AG04449 (cell line): ENCODE data around the gene ACYP2.
"Not testable (repeated sequence)": the region's sequence is repeated elsewhere in the genome, so short reads cannot be mapped to it uniquely, and the experiment has no call there.

Experiments
- CTCF ChIA-PET: fragments of 350-600 bp; formaldehyde crosslinking; extraction: SDS; loops from one replicate; lab custom pipeline; 2021; ENCODE audit warnings: antibody characterized with exemption; lab: Yijun Ruan, JAX
- POLR2A ChIA-PET: fragments of 400-600, 350-600 bp; formaldehyde crosslinking; extraction: SDS; loops from one replicate; lab custom pipeline; 2020; ENCODE audit warnings: antibody characterized with exemption, inconsistent platforms; lab: Yijun Ruan, JAX
- DNase-seq: peaks from one replicate; pipeline ENCODE4 v3.0.0-alpha.2; 2010; ENCODE audit warnings: low read depth, low spot score
- H3K4me3 ChIP-seq: 2 replicates; pipeline ENCODE4 v1.5.1; 2011; ENCODE audit warnings: low read depth, mild to moderate bottlenecking, control low read depth, low read length
- CTCF ChIP-seq: IDR thresholded peaks from one replicate; pipeline ENCODE4 v1.5.1; 2011; ENCODE audit warnings: mild to moderate bottlenecking, moderate library complexity, low read length, control low read depth, inconsistent platforms; ENCODE audit not compliant: insufficient read depth; ENCODE audit errors: missing control alignments

The ACYP2 gene

GRCh38 chr2:54114936-54115283, 505 bp upstream of the ACYP2 start:
- TF ChIP-seq CTCF, result no peak
- peak overlapping the region; percentile 81 for H3K4me3 ChIP-seq
- no peak for DNase-seq
- ChIA-PET POLR2A (interaction anchor here (0.6 to 1.6 kb wide), 2 partner anchors 8 to 11 kb away, joined by 3 to 7 read pairs; no protein-coding TSS in a partner anchor), CTCF (interaction anchor here (1.0 to 3.9 kb wide), 2 partner anchors 11 to 590 kb away, joined by 4 to 35 read pairs; no protein-coding TSS in a partner anchor)

- POLR2A ChIA-PET, DNase-seq, H3K4me3 ChIP-seq: not testable (repeated sequence)
- CTCF ChIA-PET, result interaction anchor here (0.9 to 3.9 kb wide), 3 partner anchors 12 to 588 kb away, joined by 3 to 35 read pairs (median 10); no protein-coding TSS in a partner anchor
Measured at GRCh38 chr2:54116598-54116997, 1.2 kb downstream of the ACYP2 start.

- POLR2A ChIA-PET, result no interaction called here
- no peak for DNase-seq
- TF ChIP-seq CTCF, result no peak
- no peak overlapping the region for H3K4me3 ChIP-seq
- CTCF ChIA-PET, result interaction anchor here (1.0 to 1.7 kb wide), 5 partner anchors 14 to 584 kb away, joined by 3 to 9 read pairs (median 3); no protein-coding TSS in a partner anchor
Measured at GRCh38 chr2:54120950-54121349, 5.5 kb downstream of the ACYP2 start.

GRCh38 chr2:54122171-54122935, 6.9 kb downstream of the ACYP2 start:
- POLR2A ChIA-PET, result no interaction called here

GRCh38 chr2:54122939-54123338, 7.5 kb downstream of the ACYP2 start:
- no peak overlapping the region for H3K4me3 ChIP-seq
- TF ChIP-seq CTCF, result no peak
- ChIA-PET CTCF (interaction anchor here (1.0 to 1.7 kb wide), 3 partner anchors 16 to 582 kb away, joined by 3 to 5 read pairs (median 5); no protein-coding TSS in a partner anchor), POLR2A (no interaction called here)
- DNase-seq, result peak; percentile 56

More at GRCh38 chr2:54122171-54122935, 6.9 kb downstream of the ACYP2 start:
- CTCF ChIA-PET, result interaction anchor here (1.3 kb wide), 2 partner anchors 543 to 583 kb away, joined by 3 to 5 read pairs; no protein-coding TSS in a partner anchor
- no peak for DNase-seq
- no peak for TF ChIP-seq CTCF
- H3K4me3 ChIP-seq, result no peak overlapping the region

- POLR2A ChIA-PET, CTCF ChIA-PET, DNase-seq, H3K4me3 ChIP-seq: not testable (repeated sequence)
Measured at GRCh38 chr2:54127174-54127573, 11.8 kb downstream of the ACYP2 start.

GRCh38 chr2:54133056-54133455, 17.6 kb downstream of the ACYP2 start:
- TF ChIP-seq CTCF, result no peak
- no peak overlapping the region for H3K4me3 ChIP-seq
- ChIA-PET POLR2A (no interaction called here), CTCF (interaction anchor here (2.0 kb wide), 1 partner anchor 26 kb away, joined by 5 read pairs; no protein-coding TSS in a partner anchor)
- DNase-seq, result no peak
